ENCODE results near the gene SMIM13. TPM values are rescaled to one million over a fixed set of nuclear protein-coding genes. Genes with fewer than 3 reads are reported as not detected.

SMIM13 gene
- total RNA-seq, 1 experiment from 2014 or later = 28.1 TPM

DNA sequence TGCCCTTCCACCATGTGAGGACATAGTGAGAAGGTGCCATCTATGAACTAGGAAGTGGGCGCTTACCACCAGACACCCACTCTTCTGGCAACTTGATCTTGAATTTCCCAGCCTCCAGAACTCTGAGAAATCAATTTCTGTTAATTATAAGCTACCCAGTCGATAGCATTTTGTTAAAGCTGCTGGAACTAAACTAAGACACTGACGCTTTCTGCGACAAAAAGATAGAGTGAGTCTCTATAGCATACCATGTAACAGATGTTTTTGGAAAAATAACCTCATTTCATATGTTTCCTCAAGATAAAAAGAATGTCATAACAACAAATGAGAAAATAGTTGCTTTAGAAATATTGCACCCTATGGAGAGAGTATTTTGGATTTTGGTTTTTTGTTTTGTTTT lies 15.4 kb upstream of the SMIM13 start:
- H3K4me3 Mint-ChIP-seq (ENCODE audit: unreplicated experiment) = no peak overlapping the region
- H3K27ac Mint-ChIP-seq (ENCODE audit: low read depth, unreplicated experiment) = no peak overlapping the region
- intact Hi-C loops (cut with micrococcal nuclease) = no loop called here
- ChIA-PET CTCF (interaction anchor here (0.6 to 1.3 kb wide), 3 partner anchors 9 to 418 kb away, joined by 3 to 10 read pairs (median 3); no protein-coding TSS in a partner anchor), POLR2A (no interaction called here)
- TF ChIP-seq, protein P1, sequence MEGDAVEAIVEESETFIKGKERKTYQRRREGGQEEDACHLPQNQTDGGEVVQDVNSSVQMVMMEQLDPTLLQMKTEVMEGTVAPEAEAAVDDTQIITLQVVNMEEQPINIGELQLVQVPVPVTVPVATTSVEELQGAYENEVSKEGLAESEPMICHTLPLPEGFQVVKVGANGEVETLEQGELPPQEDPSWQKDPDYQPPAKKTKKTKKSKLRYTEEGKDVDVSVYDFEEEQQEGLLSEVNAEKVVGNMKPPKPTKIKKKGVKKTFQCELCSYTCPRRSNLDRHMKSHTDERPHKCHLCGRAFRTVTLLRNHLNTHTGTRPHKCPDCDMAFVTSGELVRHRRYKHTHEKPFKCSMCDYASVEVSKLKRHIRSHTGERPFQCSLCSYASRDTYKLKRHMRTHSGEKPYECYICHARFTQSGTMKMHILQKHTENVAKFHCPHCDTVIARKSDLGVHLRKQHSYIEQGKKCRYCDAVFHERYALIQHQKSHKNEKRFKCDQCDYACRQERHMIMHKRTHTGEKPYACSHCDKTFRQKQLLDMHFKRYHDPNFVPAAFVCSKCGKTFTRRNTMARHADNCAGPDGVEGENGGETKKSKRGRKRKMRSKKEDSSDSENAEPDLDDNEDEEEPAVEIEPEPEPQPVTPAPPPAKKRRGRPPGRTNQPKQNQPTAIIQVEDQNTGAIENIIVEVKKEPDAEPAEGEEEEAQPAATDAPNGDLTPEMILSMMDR (IDR thresholded peaks at IDR 0.05; ENCODE audit: unreplicated experiment) = no peak
- no TSS peak for BruUV-seq (replicated peaks)
- H3K27me3 Mint-ChIP-seq (ENCODE audit: insufficient read depth, unreplicated experiment) = no peaks in the 10 kb centered on the region
- H3K36me3 Mint-ChIP-seq (ENCODE audit: insufficient read depth, unreplicated experiment) = no peaks in the 10 kb centered on the region
- no peak for DNase-seq (ENCODE audit: unreplicated experiment)
- no peaks in the 10 kb centered on the region for H3K9me3 Mint-ChIP-seq (ENCODE audit: unreplicated experiment)
- peaks cover 7% of the 10 kb centered on the region for H3K4me1 Mint-ChIP-seq (ENCODE audit: insufficient read depth, unreplicated experiment)

DNA sequence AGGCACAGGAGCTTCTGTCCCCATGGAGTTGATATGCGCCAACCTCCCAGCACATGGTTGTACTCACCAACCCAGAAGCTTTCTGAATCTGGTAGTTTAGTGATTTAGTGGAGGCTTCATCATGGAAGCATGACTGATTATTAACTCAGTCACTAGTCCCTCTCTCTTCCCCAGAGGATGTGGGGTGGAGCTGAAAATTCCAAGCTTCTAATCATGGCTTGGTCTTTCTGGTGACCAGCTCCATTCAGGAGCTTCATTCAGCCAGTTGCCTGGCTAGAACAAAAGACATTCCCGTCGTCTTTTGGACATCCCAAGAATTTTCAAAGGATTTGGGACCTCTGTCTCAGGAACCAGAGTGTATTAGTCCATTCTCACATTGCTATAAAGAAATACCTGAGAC lies 13.3 kb upstream of the SMIM13 start:
- H3K27me3 Mint-ChIP-seq (ENCODE audit: insufficient read depth, unreplicated experiment) = no peaks in the 10 kb centered on the region
- H3K36me3 Mint-ChIP-seq (ENCODE audit: insufficient read depth, unreplicated experiment) = no peaks in the 10 kb centered on the region
- TF ChIP-seq, protein P1 (IDR thresholded peaks at IDR 0.05; ENCODE audit: unreplicated experiment) = no peak
- POLR2A ChIA-PET = interaction anchor here (0.6 kb wide), 1 partner anchor 559 kb away, joined by 3 read pairs; the partner anchor contains the start of gene GCNT2
- peaks cover 11% of the 10 kb centered on the region for H3K4me1 Mint-ChIP-seq (ENCODE audit: insufficient read depth, unreplicated experiment)
- no peak overlapping the region for H3K4me3 Mint-ChIP-seq (ENCODE audit: unreplicated experiment)
- BruUV-seq (replicated peaks) = no TSS peak
- H3K27ac Mint-ChIP-seq (ENCODE audit: low read depth, unreplicated experiment) = no peak overlapping the region
- CTCF ChIA-PET = interaction anchor here (0.7 to 1.8 kb wide), 6 partner anchors 8 to 148 kb away, joined by 3 to 8 read pairs (median 3); no protein-coding TSS in a partner anchor
- H3K9me3 Mint-ChIP-seq (ENCODE audit: unreplicated experiment) = no peaks in the 10 kb centered on the region
- intact Hi-C loops (cut with micrococcal nuclease) = no loop called here
- no peak for DNase-seq (ENCODE audit: unreplicated experiment)

DNA sequence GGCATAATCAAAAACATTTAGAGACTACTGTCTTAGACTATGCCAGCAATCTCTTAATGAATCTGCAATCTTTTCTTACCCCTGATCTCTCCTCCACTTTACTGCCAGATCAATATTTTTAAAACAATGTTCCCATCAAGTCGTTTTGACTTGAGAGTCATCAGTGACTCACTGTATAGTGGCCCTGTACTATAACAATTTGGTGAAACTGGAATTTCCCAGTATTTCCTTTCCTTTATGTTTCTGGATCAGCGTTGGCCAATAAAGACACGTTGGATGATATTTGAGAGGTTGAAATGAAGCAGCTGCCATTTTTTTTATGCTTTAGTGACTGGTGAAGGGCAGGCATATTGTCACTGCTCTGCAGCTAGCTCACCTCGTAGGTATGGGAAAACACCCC lies 10.1 kb upstream of the SMIM13 start:
- H3K27ac Mint-ChIP-seq (ENCODE audit: low read depth, unreplicated experiment) = no peak overlapping the region
- peak; percentile 20 for DNase-seq (ENCODE audit: unreplicated experiment)
- H3K36me3 Mint-ChIP-seq (ENCODE audit: insufficient read depth, unreplicated experiment) = no peaks in the 10 kb centered on the region
- TF ChIP-seq, protein P1 (IDR thresholded peaks at IDR 0.05; ENCODE audit: unreplicated experiment) = no peak
- POLR2A ChIA-PET = no interaction called here
- H3K27me3 Mint-ChIP-seq (ENCODE audit: insufficient read depth, unreplicated experiment) = no peaks in the 10 kb centered on the region
- H3K9me3 Mint-ChIP-seq (ENCODE audit: unreplicated experiment) = no peaks in the 10 kb centered on the region
- intact Hi-C loops (cut with micrococcal nuclease) = no loop called here
- no peak overlapping the region for H3K4me3 Mint-ChIP-seq (ENCODE audit: unreplicated experiment)
- peaks cover 6% of the 10 kb centered on the region for H3K4me1 Mint-ChIP-seq (ENCODE audit: insufficient read depth, unreplicated experiment)
- CTCF ChIA-PET = interaction anchor here (0.7 kb wide), 1 partner anchor 133 kb away, joined by 3 read pairs; no protein-coding TSS in a partner anchor
- BruUV-seq (replicated peaks) = no TSS peak

DNA sequence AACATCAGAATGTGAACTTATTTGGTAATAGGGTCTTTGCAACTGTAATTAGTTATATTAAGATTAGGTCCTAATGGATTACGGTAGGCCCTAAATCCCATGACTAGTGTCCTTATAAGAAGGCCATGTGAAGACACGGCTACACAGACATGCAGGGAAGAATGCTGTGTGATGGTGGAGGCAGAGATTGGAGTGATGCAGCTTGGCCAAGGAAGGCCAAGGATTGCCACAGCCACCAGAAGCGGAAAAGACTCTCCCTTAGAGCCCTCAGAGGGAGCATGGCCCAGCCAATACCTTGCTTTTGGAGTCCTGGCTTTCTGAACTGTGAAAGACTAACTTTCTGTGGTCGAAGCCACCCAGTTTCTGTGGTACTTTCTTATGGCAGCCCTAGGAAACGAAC lies 9.7 kb upstream of the SMIM13 start:
- Mint-ChIP-seq H3K4me3 (ENCODE audit: unreplicated experiment) (no peak overlapping the region), H3K9me3 (ENCODE audit: unreplicated experiment) (no peaks in the 10 kb centered on the region), H3K4me1 (ENCODE audit: insufficient read depth, unreplicated experiment) (peaks cover 6% of the 10 kb centered on the region), H3K36me3 (ENCODE audit: insufficient read depth, unreplicated experiment) (no peaks in the 10 kb centered on the region), H3K27ac (ENCODE audit: low read depth, unreplicated experiment) (no peak overlapping the region), H3K27me3 (ENCODE audit: insufficient read depth, unreplicated experiment) (no peaks in the 10 kb centered on the region)
- intact Hi-C loops (cut with micrococcal nuclease) = no loop called here
- no TSS peak for BruUV-seq (replicated peaks)
- CTCF ChIA-PET = interaction anchor here (0.7 kb wide), 1 partner anchor 133 kb away, joined by 3 read pairs; no protein-coding TSS in a partner anchor
- POLR2A ChIA-PET = interaction anchor here (1.3 kb wide), 1 partner anchor 9 kb away, joined by 3 read pairs; the partner anchor contains the start of gene SMIM13
- TF ChIP-seq, protein P1 (IDR thresholded peaks at IDR 0.05; ENCODE audit: unreplicated experiment) = no peak
- no peak for DNase-seq (ENCODE audit: unreplicated experiment)
